Measurements from ENCODE around the gene SULT4A1. TPM values are rescaled to one million over a fixed set of nuclear protein-coding genes. Genes with fewer than 3 reads are reported as not detected.

The SULT4A1 gene
- total and polyA plus RNA-seq, 2 experiments from 2014 or later = 4.7 to 5.2 TPM

- TF ChIP-seq ZNF462 (CRISPR knock-in tag; IDR thresholded peaks at IDR 0.05) = no peak
Measured at GRCh38 chr22:43796567-43796966, 65.7 kb downstream of the SULT4A1 start (continued).

- no peaks in the 10 kb centered on the region for H3F3A ChIP-seq (replicated peaks; ENCODE audit: low read depth)
- Mint-ChIP-seq H3K27me3 (ENCODE audit: insufficient read depth, low read depth, poor library complexity) (no peaks in the 10 kb centered on the region), H3K9me3 (no peaks in the 10 kb centered on the region)
- TF ChIP-seq ZNF462 (CRISPR knock-in tag; IDR thresholded peaks at IDR 0.05) (no peak), POLR2AphosphoS5 (IDR thresholded peaks at IDR 0.05; ENCODE audit: low read depth) (no peak), CREB1 (CRISPR knock-in tag; IDR thresholded peaks at IDR 0.05; ENCODE audit: low read depth) (no peak), ZNF331 (CRISPR knock-in tag; IDR thresholded peaks at IDR 0.05; ENCODE audit: low read depth) (no peak), EZH2phosphoT487 (IDR thresholded peaks at IDR 0.05; ENCODE audit: unreplicated experiment) (no peak)
- TF ChIP-seq, protein P1, sequence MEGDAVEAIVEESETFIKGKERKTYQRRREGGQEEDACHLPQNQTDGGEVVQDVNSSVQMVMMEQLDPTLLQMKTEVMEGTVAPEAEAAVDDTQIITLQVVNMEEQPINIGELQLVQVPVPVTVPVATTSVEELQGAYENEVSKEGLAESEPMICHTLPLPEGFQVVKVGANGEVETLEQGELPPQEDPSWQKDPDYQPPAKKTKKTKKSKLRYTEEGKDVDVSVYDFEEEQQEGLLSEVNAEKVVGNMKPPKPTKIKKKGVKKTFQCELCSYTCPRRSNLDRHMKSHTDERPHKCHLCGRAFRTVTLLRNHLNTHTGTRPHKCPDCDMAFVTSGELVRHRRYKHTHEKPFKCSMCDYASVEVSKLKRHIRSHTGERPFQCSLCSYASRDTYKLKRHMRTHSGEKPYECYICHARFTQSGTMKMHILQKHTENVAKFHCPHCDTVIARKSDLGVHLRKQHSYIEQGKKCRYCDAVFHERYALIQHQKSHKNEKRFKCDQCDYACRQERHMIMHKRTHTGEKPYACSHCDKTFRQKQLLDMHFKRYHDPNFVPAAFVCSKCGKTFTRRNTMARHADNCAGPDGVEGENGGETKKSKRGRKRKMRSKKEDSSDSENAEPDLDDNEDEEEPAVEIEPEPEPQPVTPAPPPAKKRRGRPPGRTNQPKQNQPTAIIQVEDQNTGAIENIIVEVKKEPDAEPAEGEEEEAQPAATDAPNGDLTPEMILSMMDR (conservative IDR thresholded peaks at IDR 0.05; ENCODE audit: low read depth in 2 of 2) = no peak
Measured at GRCh38 chr22:43795320-43795719, 67.0 kb downstream of the SULT4A1 start.

More at GRCh38 chr22:43795320-43795719, 67.0 kb downstream of the SULT4A1 start:
- Mint-ChIP-seq H3K4me3 (no peak overlapping the region), H3K36me3 (ENCODE audit: low read depth) (no peaks in the 10 kb centered on the region), H3K27ac (no peak overlapping the region), H3K4me1 (peaks cover 6% of the 10 kb centered on the region; the same call in 2 of the 3 replicates)
- no peak overlapping the region for H2AFZ ChIP-seq
- no peak overlapping the region for H3K27ac ChIP-seq (ENCODE audit: low read depth)
- no peaks in the 10 kb centered on the region for H3K9me2 ChIP-seq (ENCODE audit: insufficient read depth)
- no peak for ATAC-seq
- no peak overlapping the region for H3K4me2 ChIP-seq
- H3K4me1 ChIP-seq (ENCODE audit: insufficient read depth) = no peaks in the 10 kb centered on the region
- H3K27me3 ChIP-seq (ENCODE audit: insufficient read depth) = no peaks in the 10 kb centered on the region
- no peak for DNase-seq (ENCODE audit: low spot score)
- no peaks in the 10 kb centered on the region for H3K79me2 ChIP-seq (replicated peaks; ENCODE audit: insufficient read depth)
- H4K20me1 ChIP-seq (replicated peaks; ENCODE audit: insufficient read depth) = no peaks in the 10 kb centered on the region
- no peaks in the 10 kb centered on the region for H3K36me3 ChIP-seq (ENCODE audit: insufficient read depth)
- H3K4me3 ChIP-seq = no peak overlapping the region

All from GM23338 (cell line).